Mesenchymal stem cell (in vitro differentiated cells and primary cell): ENCODE measurements around the gene ZNF841. TPM values are rescaled to one million over a fixed set of nuclear protein-coding genes. Genes with fewer than 3 reads are reported as not detected.

Experiments used
- DNase-seq: peaks from one replicate; pipeline ENCODE4 v3.0.0-alpha.2; 2013
- H2AFZ ChIP-seq: one replicate; pipeline ENCODE4 v1.6.1; 2013; ENCODE audit warnings: low read depth, mild to moderate bottlenecking, control low read depth, inconsistent platforms, low read length, moderate library complexity
- H2AK5ac ChIP-seq: 2 replicates; pipeline ENCODE4 v1.6.1; 2013; ENCODE audit warnings: low read length, moderate library complexity, mild to moderate bottlenecking, inconsistent platforms; ENCODE audit not compliant: severe bottlenecking
- H2BK120ac ChIP-seq: one replicate; pipeline ENCODE4 v1.6.1; 2013; ENCODE audit warnings: low read depth, mild to moderate bottlenecking, inconsistent platforms, low read length, moderate library complexity
- H2BK12ac ChIP-seq, 2 experiments: one replicate each; pipeline ENCODE4 v1.6.1; 2013; ENCODE audit warnings: inconsistent platforms in 2 of 2, low read length in 2 of 2, mild to moderate bottlenecking in 2 of 2, moderate library complexity in 2 of 2, control low read depth in 1 of 2
- H2BK15ac ChIP-seq: one replicate; pipeline ENCODE4 v1.6.1; 2013; ENCODE audit warnings: mild to moderate bottlenecking, low read depth, inconsistent platforms; ENCODE audit not compliant: poor library complexity, severe bottlenecking
- H2BK5ac ChIP-seq: 2 replicates; pipeline ENCODE4 v1.6.1; 2013; ENCODE audit warnings: low read depth, mild to moderate bottlenecking, low read length, control low read depth, inconsistent platforms; ENCODE audit not compliant: poor library complexity, severe bottlenecking
- H3K14ac ChIP-seq, 2 experiments: one replicate each; pipeline ENCODE4 v1.6.1; 2013; ENCODE audit warnings: inconsistent platforms in 2 of 2, low read length in 2 of 2, control low read depth in 1 of 2, mild to moderate bottlenecking in 1 of 2, moderate library complexity in 1 of 2
- H3K18ac ChIP-seq, 2 experiments: one replicate each; pipeline ENCODE4 v1.6.1; 2013; ENCODE audit warnings: inconsistent platforms in 2 of 2, low read length in 2 of 2, control low read depth in 1 of 2, low read depth in 1 of 2, mild to moderate bottlenecking in 1 of 2
- H3K23ac ChIP-seq, 2 experiments: one replicate each; pipeline ENCODE4 v1.6.1; 2013; ENCODE audit warnings: inconsistent platforms in 2 of 2, low read length in 2 of 2, mild to moderate bottlenecking in 2 of 2, moderate library complexity in 2 of 2, control low read depth in 1 of 2
- H3K27ac ChIP-seq: 2 replicates; pipeline ENCODE4 v1.5.1; 2013; ENCODE audit warnings: mild to moderate bottlenecking, moderate library complexity, low read length, control low read depth, inconsistent platforms; ENCODE audit not compliant: poor library complexity, severe bottlenecking
- H3K27me3 ChIP-seq, 2 experiments: 2 replicates each; pipeline versions ENCODE4 v1.6.1 to v1.7.0; 2013; ENCODE audit warnings: low read length in 2 of 2, mild to moderate bottlenecking in 2 of 2, moderate library complexity in 2 of 2, control low read depth in 1 of 2, inconsistent platforms in 1 of 2; ENCODE audit not compliant: control insufficient read depth in 1 of 2, insufficient read depth in 1 of 2
- H3K36me3 ChIP-seq, 2 experiments: 2 replicates each; pipeline versions ENCODE4 v1.6.1 to v1.7.0; 2013; ENCODE audit warnings: low read length in 2 of 2, control low read depth in 1 of 2, inconsistent platforms in 1 of 2, low read depth in 1 of 2, mild to moderate bottlenecking in 1 of 2; ENCODE audit not compliant: insufficient read depth in 2 of 2, control insufficient read depth in 1 of 2
- H3K4ac ChIP-seq, 2 experiments: one replicate each; pipeline ENCODE4 v1.6.1; 2013; ENCODE audit warnings: inconsistent platforms in 2 of 2, low read length in 2 of 2, mild to moderate bottlenecking in 2 of 2, moderate library complexity in 2 of 2, control low read depth in 1 of 2, low read depth in 1 of 2
- H3K4me1 ChIP-seq: 2 replicates; pipeline ENCODE4 v1.6.1; 2013; ENCODE audit warnings: low read depth, low read length, control low read depth; ENCODE audit not compliant: control insufficient read depth, insufficient read depth
- H3K4me2 ChIP-seq: 2 replicates; pipeline ENCODE4 v1.6.1; 2013; ENCODE audit warnings: low read length, mild to moderate bottlenecking, inconsistent platforms; ENCODE audit not compliant: poor library complexity, severe bottlenecking
- H3K4me3 ChIP-seq, 2 experiments: 2 replicates each; pipeline versions ENCODE4 v1.5.1 to v1.7.0; 2013; ENCODE audit warnings: low read length in 2 of 2, mild to moderate bottlenecking in 2 of 2, control low read depth in 1 of 2, low read depth in 1 of 2; ENCODE audit not compliant: insufficient read depth in 1 of 2
- H3K79me1 ChIP-seq: replicated peaks from 2 replicates; pipeline ENCODE4 v1.6.1; 2013; ENCODE audit warnings: mild to moderate bottlenecking, control low read depth, low read length, inconsistent platforms; ENCODE audit not compliant: poor library complexity, severe bottlenecking
- H3K9ac ChIP-seq: 2 replicates; pipeline ENCODE4 v1.7.0; 2013; ENCODE audit warnings: mild to moderate bottlenecking, low read length, moderate library complexity
- H3K9me3 ChIP-seq: 2 replicates; pipeline ENCODE4 v1.7.0; 2013; ENCODE audit warnings: mild to moderate bottlenecking, low read length; ENCODE audit not compliant: control insufficient read depth
- H4K8ac ChIP-seq: one replicate; pipeline ENCODE4 v1.6.1; 2013; ENCODE audit warnings: inconsistent platforms, mild to moderate bottlenecking, low read length, moderate library complexity
- H4K91ac ChIP-seq: one replicate; pipeline ENCODE4 v1.6.1; 2013; ENCODE audit warnings: mild to moderate bottlenecking, low read length, inconsistent platforms
- WGBS: methylation state at CpG from one replicate; pipeline ENCODE4 v1.1.7; 2013; ENCODE audit warnings: mixed read lengths; 5-methylcytosine and 5-hydroxymethylcytosine counted together
- polyA plus RNA-seq, 2 experiments: library from polyadenylated mRNA; stranded (reverse); fragments of 200-250 nt; gene quantifications; one replicate each; pipeline ENCODE4 v1.2.3, GENCODE V29; 2013

ZNF841 gene
- 7.9 TPM for polyA plus RNA-seq (2013, experiment 1 of 2)
- polyA plus RNA-seq (2013, experiment 2 of 2) = 7.8 TPM

GRCh38 chr19:52095172-52096014 is at the start of gene ZNF841:
Gene ZNF841 (minus strand): TSS chr19:52095765. CDS start chr19:52084801, 10,964 bp downstream.
- H3K23ac ChIP-seq = no peak within 1 kb of the TSS

GRCh38 chr19:52142001-52142595 is 46.5 kb upstream of the ZNF841 start:
- Histone ChIP-seq H3K23ac (no peak overlapping the region), H2AFZ (no peak overlapping the region), H2BK5ac (no peak overlapping the region), H2AK5ac (no peak overlapping the region), H4K91ac (no peak overlapping the region), H2BK12ac (no peak overlapping the region), H3K9ac (no peak overlapping the region), H3K4me1 (no peaks in the 10 kb centered on the region), H3K9me3 (peaks cover 42% of the 10 kb centered on the region), H3K4me2 (no peak overlapping the region), H3K27ac (no peak overlapping the region), H3K79me1 (peaks cover 7% of the 10 kb centered on the region), H3K27me3 (no peaks in the 10 kb centered on the region), H3K36me3 (no peaks in the 10 kb centered on the region), H2BK15ac (no peak overlapping the region), H2BK120ac (no peak overlapping the region), H3K4me3 (no peak overlapping the region), H3K4ac (no peak overlapping the region), H4K8ac (no peak overlapping the region), H3K18ac (no peak overlapping the region), H3K14ac (no peak overlapping the region)
- no peak for DNase-seq
- 71% methylated on average over 3 of the region's 3 CpGs for WGBS

More at GRCh38 chr19:52095172-52096014, at the start of gene ZNF841:
- peak within 1 kb of the TSS; percentile 91 for H3K27ac ChIP-seq
- no peak within 1 kb of the TSS for H2BK120ac ChIP-seq
- H3K4me2 ChIP-seq = peak within 1 kb of the TSS; percentile 68
- H3K4me1 ChIP-seq = peaks cover 2% of the 10 kb centered on the region
- H3K9ac ChIP-seq = peak within 1 kb of the TSS; percentile 97
- WGBS = 2% methylated on average over 59 of the region's 59 CpGs
- H4K91ac ChIP-seq = peak within 1 kb of the TSS; percentile 67
- H3K79me1 ChIP-seq = peaks cover 10% of the 10 kb centered on the region
- no peak within 1 kb of the TSS for H2BK5ac ChIP-seq
- H3K18ac ChIP-seq = peak within 1 kb of the TSS; percentile 91
- H2BK12ac ChIP-seq = peak within 1 kb of the TSS in 1 of 2 experiments; percentile 3
- DNase-seq = peak; percentile 91
- no peak within 1 kb of the TSS for H2BK15ac ChIP-seq
- H3K36me3 ChIP-seq = peaks cover 14 to 33% of the 10 kb centered on the region in 2 experiments
- no peaks in the 10 kb centered on the region for H3K27me3 ChIP-seq
- H2AK5ac ChIP-seq = peak within 1 kb of the TSS; percentile 68
- H3K9me3 ChIP-seq = peaks cover 54% of the 10 kb centered on the region
- peak within 1 kb of the TSS; percentile 73 to 97 for H3K4me3 ChIP-seq
- H4K8ac ChIP-seq = peak within 1 kb of the TSS; percentile 84
- H3K14ac ChIP-seq = peak within 1 kb of the TSS in 1 of 2 experiments; percentile 73
- H2AFZ ChIP-seq = peak within 1 kb of the TSS; percentile 46
- H3K4ac ChIP-seq = peak within 1 kb of the TSS; percentile 54

- no peak overlapping the region for H3K9ac ChIP-seq
- H4K8ac ChIP-seq = no peak overlapping the region
- H3K18ac ChIP-seq = no peak overlapping the region
- H2BK12ac ChIP-seq = no peak overlapping the region
- H2AFZ ChIP-seq = no peak overlapping the region
- H3K4me2 ChIP-seq = no peak overlapping the region
- no CpG with 5 or more reads among the region's 2 CpGs for WGBS
- H3K27ac ChIP-seq = no peak overlapping the region
- peaks cover 33% of the 10 kb centered on the region for H3K9me3 ChIP-seq
- H2BK5ac ChIP-seq = no peak overlapping the region
- no peak overlapping the region for H3K23ac ChIP-seq
- DNase-seq = no peak
- H3K27me3 ChIP-seq = no peaks in the 10 kb centered on the region
- H3K14ac ChIP-seq = no peak overlapping the region
- H3K4me1 ChIP-seq = no peaks in the 10 kb centered on the region
- no peak overlapping the region for H2BK120ac ChIP-seq
- no peak overlapping the region for H3K4ac ChIP-seq
- no peak overlapping the region for H2AK5ac ChIP-seq
- H3K4me3 ChIP-seq = no peak overlapping the region
- no peak overlapping the region for H4K91ac ChIP-seq
- H3K79me1 ChIP-seq = peaks cover 9% of the 10 kb centered on the region
- no peak overlapping the region for H2BK15ac ChIP-seq
- peaks cover 1 to 4% of the 10 kb centered on the region in 2 experiments for H3K36me3 ChIP-seq
Observed at GRCh38 chr19:52141203-52141602, 45.6 kb upstream of the ZNF841 start.
